ENCODE measurements around the gene THSD4. TPM values are rescaled to one million over a fixed set of nuclear protein-coding genes. Genes with fewer than 3 reads are reported as not detected.

THSD4 gene
- polyA plus RNA-seq, 2 of the 4 experiments (the other 2 are of a cell fraction) = 15.8 to 40.7 TPM

- Histone ChIP-seq H3K27ac (peak overlapping the region; percentile 6 to 42; a peak in 2 of 6 replicates), H3K4me2 (no peak overlapping the region; the same call in 2 of the 3 replicates), H3K4me3 (no peak overlapping the region), H3K4me1 (peaks cover 8% of the 10 kb centered on the region; the same call in 1 of the 3 replicates), H3K9me3 (no peaks in the 10 kb centered on the region)
- ChIA-PET POLR2A (no interaction called here), CTCF (interaction anchor here (1.1 kb wide), 1 partner anchor 224 kb away, joined by 3 read pairs; the partner anchor contains the start of gene THSD4)
- 92% methylated on average over 7 of the region's 7 CpGs for WGBS (ENCODE audit: missing lambda C conversion rate)
- no peak for TF ChIP-seq ATOH8 (CRISPR knock-in tag; IDR thresholded peaks at IDR 0.05; ENCODE audit: low read depth)
- no peak for TF ChIP-seq CHD4 (IDR thresholded peaks at IDR 0.05; ENCODE audit: borderline replicate concordance)
- TF ChIP-seq PHF8 (IDR thresholded peaks at IDR 0.05; ENCODE audit: borderline replicate concordance, low read depth) = no peak
- no peak for TF ChIP-seq ZNF302 (CRISPR knock-in tag; IDR thresholded peaks at IDR 0.05)
- no peak for TF ChIP-seq FOXS1 (CRISPR knock-in tag; IDR thresholded peaks at IDR 0.05)
- no peak for TF ChIP-seq CBX8 (IDR thresholded peaks at IDR 0.05)
- TF ChIP-seq ZC3H11A (IDR thresholded peaks at IDR 0.05) = no peak
- no peak for TF ChIP-seq KDM1A (IDR thresholded peaks at IDR 0.05; ENCODE audit: low read depth)
- TF ChIP-seq RCOR1 (IDR thresholded peaks at IDR 0.05; ENCODE audit: low read depth, low read length) = no peak
- no peak for TF ChIP-seq NFE2L2 (conservative IDR thresholded peaks at IDR 0.05; ENCODE audit: low read length)
- ATAC-seq (peak in 1 of 2 experiments; percentile 24; a peak in 2 of 6 replicates), DNase-seq (ENCODE audit: low read depth in 1 of 2, low spot score in 1 of 2) (no peak), FAIRE-seq (no peak)
Observed at GRCh38 chr15:71338827-71339542, 223.7 kb downstream of the THSD4 start.

GRCh38 chr15:71341811-71342550 lies 226.7 kb downstream of the THSD4 start:
- no peak overlapping the region for H3K4me3 ChIP-seq
- FAIRE-seq (no peak), ATAC-seq (no peak; a peak in 1 of 6 replicates), DNase-seq (ENCODE audit: low read depth in 1 of 2, low spot score in 1 of 2) (no peak)
- H3K4me2 ChIP-seq = no peak overlapping the region
- ChIA-PET POLR2A (interaction anchor here (0.5 kb wide), 1 partner anchor 534 kb away, joined by 3 read pairs; no protein-coding TSS in a partner anchor), CTCF (interaction anchor here (1.4 to 1.6 kb wide), 2 partner anchors 11 to 226 kb away, joined by 4 to 5 read pairs; partner anchors contain the start of gene THSD4)
- 71% methylated on average over 8 of the region's 8 CpGs for WGBS (ENCODE audit: missing lambda C conversion rate)
- no peak for TF ChIP-seq FOSL2 (IDR thresholded peaks at IDR 0.05)
- TF ChIP-seq FOSL2 (CRISPR knock-in tag; IDR thresholded peaks at IDR 0.05) = no peak
- TF ChIP-seq HDAC2 (IDR thresholded peaks at IDR 0.05) = no peak
- no peak for TF ChIP-seq NFE2L2 (conservative IDR thresholded peaks at IDR 0.05; ENCODE audit: low read length)
- no peak for TF ChIP-seq REST (IDR thresholded peaks at IDR 0.05)
- no peak for TF ChIP-seq CBX2 (IDR thresholded peaks at IDR 0.05; ENCODE audit: borderline replicate concordance, low read depth)
- no peak for TF ChIP-seq BCL3 (IDR thresholded peaks at IDR 0.05)
- TF ChIP-seq JUNB (IDR thresholded peaks at IDR 0.05) = no peak
- no peak for TF ChIP-seq ZNF302 (CRISPR knock-in tag; IDR thresholded peaks at IDR 0.05)
- no peak for TF ChIP-seq MAX (IDR thresholded peaks at IDR 0.05)
- no peak for TF ChIP-seq RAD21 (conservative IDR thresholded peaks at IDR 0.05 in 1 of 2, IDR thresholded peaks at IDR 0.05 in 1 of 2)
- TF ChIP-seq ESRRA (IDR thresholded peaks at IDR 0.05; ENCODE audit: borderline replicate concordance, low read length) = no peak
- no peak for TF ChIP-seq CHD4 (IDR thresholded peaks at IDR 0.05; ENCODE audit: borderline replicate concordance)
- TF ChIP-seq SREBF2 (IDR thresholded peaks at IDR 0.05) = no peak
- TF ChIP-seq HMGXB4 (CRISPR knock-in tag; IDR thresholded peaks at IDR 0.05; ENCODE audit: borderline replicate concordance) = no peak
- no peak for TF ChIP-seq RARB (CRISPR knock-in tag; IDR thresholded peaks at IDR 0.05)
- TF ChIP-seq MAZ (IDR thresholded peaks at IDR 0.05; ENCODE audit: borderline replicate concordance, low read depth, low read length) = no peak
- no peak overlapping the region for H3K27ac ChIP-seq
- no peaks in the 10 kb centered on the region for H3K9me3 ChIP-seq
- H3K4me1 ChIP-seq = peaks cover 8% of the 10 kb centered on the region; the same call in 1 of the 3 replicates

Measured in A549 (cell line).